ENCODE measurements around the gene GNAL. TPM values are rescaled to one million over a fixed set of nuclear protein-coding genes. Genes with fewer than 3 reads are reported as not detected.
A peak's percentile ranks its signal among the peaks of the same experiment; 100 is the strongest.

GNAL gene
- polyA plus RNA-seq, 4 donors: 2.9 to 6.1 (median 3.5) TPM

DNA sequence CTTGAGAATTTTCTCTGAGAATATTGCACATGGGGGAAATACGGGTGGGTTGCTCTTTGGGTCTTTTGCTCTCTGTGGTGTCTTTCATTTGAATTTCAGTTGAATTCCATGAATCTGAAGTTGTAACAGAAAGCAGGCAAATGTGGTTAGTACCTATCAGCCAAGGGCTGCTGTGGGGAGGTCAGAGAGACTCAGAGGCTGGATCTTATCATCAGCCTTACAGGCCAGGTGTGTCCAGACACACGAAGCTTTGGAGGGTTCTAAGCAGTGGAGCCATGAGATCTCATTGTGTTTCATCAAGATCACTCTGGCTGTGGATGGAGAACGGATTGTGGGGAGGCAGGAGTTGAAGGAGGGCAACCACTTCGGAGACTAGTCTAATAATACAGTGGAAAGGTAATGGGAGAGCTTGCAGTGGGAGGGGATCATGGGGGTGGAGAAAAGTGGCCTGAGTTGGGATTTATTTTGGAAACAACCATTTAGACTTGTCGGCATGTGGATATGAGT lies 68.1 kb downstream of the GNAL start:
- no peak for DNase-seq (ENCODE audit: low read depth in 4 of 4, low spot score in 2 of 4)

DNA sequence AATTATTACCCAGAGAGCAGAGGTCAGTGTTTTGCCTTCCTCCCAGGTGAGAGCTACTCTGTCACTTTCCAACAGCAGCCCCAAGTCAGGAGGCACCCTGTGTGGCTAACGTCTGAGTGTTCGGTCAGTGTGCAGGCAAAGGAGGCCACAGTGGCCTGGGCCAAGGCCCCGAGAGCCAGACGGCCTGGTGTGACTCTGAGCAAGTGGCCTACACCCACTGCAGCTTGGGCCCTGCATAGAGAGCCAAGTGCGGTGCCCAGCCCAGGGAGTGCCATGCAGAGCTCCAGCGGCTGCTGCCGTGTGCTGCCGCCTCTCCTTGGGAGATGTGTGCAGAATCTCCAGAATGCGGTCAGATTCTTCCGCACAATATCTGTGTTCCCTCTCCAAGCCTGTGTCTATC lies 70.4 kb downstream of the GNAL start:
- no peak for DNase-seq (ENCODE audit: low read depth in 4 of 4, low spot score in 2 of 4)

DNA sequence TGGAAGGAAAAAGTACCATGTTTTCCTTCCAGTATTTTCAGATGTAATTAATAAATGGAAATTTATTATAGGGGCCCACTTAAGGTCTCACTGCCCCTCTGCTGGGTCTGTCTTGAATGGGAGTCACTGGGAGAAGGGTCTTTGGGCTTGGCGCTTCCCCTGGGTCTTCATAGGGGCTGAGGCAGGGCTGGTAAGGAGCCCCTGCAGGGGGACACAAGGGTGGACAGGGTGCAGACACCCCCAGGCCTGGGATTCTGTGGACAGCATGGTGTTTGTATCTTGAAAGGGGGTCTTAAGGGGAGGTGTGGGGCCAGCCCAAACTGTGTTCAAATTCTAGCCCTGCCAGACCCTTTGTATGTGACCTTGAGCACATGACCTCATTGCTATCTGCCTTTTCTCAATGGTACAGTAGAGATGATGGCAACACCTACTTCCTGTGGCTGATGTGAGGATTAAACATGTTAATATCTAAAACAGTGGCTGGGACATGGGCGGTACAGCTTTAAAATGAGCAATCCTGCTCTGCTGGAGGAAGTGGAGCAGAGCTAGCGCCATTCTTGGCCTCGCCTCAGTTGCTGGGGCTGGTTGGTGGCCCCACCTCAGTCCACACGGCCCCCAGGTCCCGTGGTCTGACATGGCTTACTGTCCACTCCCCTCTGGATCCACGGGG lies 71.6 kb downstream of the GNAL start:
- DNase-seq (ENCODE audit: low read depth in 4 of 4, low spot score in 2 of 4): no peak

DNA sequence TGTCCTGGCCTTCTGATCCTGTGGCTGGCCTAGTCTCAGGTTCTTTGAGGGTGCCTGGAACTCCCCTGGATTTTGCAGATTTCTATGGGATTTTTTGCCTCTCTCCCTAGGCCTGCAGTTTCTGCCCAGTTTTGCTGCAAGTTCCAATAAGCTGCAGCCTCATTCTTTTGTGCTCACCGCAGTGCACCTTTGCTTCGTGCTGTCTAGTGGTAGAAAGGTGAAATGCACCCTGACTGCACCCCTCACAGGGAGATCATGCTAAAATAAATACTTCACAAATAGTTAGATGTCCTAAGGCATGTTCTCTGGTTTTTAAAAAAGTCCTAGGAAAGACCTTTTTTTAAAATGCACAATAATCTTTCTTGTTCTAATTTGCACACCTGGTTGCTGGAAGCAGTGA lies 72.5 kb downstream of the GNAL start:
- DNase-seq (ENCODE audit: low read depth in 4 of 4, low spot score in 2 of 4): no peak

DNA sequence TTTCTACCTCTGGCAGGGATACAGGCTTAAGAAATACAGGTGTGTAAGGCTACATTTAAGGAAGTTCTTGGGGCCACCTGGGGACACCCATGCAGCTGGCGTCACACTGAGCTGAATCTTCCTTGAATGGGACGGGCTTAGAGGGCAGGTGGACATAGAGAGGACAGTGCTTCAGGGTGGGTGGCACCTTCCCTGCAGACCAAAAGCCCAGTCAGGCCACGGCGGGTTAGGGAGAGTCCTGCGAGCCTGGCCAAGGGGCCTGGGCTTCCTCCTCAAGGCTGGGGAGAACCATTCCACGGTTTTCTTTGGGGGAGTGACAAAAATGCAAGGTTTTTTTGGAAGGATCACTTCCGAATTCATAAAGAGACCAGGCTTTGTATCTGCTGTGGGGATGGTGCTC lies 73.4 kb downstream of the GNAL start:
- no peak for DNase-seq (ENCODE audit: low read depth in 4 of 4, low spot score in 2 of 4)

DNA sequence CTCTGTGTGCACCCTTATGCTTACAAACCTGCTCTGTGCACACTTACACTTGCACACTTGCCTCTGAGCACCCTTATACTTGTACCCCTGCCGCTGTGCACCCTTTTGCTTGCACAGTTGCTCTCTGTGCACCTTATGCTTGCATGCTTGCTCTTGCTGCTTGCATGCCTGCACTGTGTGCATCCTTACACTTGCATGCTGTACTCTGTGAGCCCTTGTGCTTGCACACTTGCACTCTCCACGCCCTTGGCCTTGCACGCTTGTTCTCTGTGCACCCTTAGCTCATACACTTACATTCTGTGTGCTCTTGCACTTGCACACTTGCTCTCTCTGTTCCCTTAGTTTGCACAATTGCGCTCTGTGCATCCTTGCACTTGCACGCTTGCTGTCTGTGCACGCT lies 78.3 kb downstream of the GNAL start:
- no peak for DNase-seq (ENCODE audit: low read depth in 4 of 4, low spot score in 2 of 4)

DNA sequence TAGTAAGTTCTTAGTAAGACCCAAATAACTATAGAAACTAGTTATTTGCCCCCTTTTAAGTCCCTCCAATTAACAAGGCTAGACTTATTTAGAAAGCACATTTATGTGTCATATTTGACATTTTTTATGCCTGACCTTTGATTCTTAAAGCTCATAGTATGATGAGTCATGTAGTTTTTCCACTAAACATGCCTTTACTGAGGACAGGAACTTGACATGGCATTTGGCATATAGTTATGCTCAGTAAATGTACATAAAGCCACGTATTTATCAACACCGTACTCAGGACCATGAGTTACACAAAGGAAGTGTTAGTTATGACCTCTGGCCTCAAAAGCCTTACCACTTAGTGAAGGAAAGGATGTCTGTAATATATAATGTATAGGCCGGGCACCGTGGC lies 78.9 kb downstream of the GNAL start:
- no peak for DNase-seq (ENCODE audit: low read depth in 4 of 4, low spot score in 2 of 4)

DNA sequence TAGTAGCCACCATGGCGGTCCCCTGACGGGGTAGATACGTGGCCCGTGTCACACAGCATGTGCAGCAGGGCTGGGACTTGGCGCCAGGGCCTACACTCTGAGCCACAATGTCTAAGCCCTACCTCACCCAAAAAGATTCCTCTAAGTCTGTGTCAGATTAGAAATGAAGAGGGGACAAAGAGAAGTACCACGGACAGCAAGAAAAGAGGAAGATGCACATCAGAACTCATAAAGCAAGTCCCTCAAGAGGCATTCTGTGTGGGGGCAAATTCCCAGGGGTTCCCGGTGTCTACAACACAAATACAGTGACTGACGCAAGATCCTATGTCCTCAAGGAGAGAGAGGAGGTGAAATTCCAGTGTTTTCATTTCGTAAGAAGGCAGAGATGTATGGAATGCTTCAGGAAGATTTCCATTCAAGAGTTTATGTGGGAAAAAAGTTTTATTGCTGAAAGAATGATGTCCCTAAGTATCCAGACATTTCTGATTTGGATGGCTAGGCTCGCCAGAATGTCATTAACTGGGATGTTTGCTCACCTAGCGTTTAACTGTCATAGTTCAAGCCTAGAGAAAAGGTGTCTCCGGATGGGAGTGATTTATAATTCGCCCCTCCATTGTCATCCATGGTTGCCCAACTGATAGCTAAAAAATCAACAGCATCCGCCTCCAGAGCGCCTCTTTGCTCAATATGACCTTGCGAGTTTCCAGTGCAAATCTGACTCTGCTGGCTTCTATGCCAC lies 86.5 kb downstream of the GNAL start:
- DNase-seq (ENCODE audit: low read depth in 4 of 4, low spot score in 2 of 4): peak in 1 of 4 donors; percentile 27

DNA sequence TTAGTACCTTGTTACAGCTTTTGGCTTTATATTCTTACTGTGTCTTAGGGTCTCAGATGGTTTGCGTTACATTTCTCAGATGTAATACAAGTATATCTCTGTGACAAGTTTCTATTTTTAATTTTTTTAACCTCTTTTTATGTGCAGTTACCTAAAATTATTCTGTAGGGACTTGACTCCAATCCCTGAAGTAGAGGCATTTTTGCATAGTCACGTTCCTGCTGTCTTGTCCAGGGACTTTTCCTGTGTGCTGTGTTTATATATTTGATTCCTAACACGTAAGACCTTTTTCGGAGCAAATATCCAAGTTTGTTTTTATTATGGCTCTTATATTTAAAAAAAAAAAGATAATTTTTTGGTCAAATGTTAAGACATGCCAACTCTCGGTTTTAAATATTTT lies 91.0 kb downstream of the GNAL start:
- no peak for DNase-seq (ENCODE audit: low read depth in 4 of 4, low spot score in 2 of 4)

DNA sequence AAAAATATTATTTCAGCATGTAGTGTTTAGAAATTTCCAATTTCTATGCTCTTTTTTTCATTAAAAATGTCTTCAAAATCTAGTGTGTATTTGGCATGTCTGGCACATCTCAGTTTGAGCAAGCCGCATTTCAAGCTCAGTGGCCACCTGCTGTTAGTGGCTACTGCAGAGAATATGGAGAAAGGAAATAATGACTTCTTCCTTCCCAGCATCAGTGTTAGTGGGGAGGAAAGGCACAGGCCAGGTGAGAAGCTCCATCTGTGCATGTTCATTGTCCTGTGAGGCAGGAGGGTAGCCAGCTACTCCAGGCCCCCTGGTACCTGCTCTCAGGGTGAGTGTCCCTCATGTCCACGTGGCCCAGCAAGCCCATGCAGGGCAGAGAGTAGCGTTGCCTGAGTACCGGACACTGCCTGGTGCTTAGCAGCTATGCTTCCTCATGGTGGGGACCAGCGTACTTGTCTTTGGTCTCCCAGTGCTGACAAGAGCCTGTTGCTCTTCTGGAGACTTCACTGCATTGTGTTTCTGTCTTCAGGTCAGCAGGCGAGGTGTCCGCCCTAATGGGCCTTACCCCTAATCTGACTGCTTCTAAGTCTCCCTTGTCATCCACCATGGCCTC lies 94.8 kb downstream of the GNAL start:
- no peak for DNase-seq (ENCODE audit: low read depth in 4 of 4, low spot score in 2 of 4)

DNA sequence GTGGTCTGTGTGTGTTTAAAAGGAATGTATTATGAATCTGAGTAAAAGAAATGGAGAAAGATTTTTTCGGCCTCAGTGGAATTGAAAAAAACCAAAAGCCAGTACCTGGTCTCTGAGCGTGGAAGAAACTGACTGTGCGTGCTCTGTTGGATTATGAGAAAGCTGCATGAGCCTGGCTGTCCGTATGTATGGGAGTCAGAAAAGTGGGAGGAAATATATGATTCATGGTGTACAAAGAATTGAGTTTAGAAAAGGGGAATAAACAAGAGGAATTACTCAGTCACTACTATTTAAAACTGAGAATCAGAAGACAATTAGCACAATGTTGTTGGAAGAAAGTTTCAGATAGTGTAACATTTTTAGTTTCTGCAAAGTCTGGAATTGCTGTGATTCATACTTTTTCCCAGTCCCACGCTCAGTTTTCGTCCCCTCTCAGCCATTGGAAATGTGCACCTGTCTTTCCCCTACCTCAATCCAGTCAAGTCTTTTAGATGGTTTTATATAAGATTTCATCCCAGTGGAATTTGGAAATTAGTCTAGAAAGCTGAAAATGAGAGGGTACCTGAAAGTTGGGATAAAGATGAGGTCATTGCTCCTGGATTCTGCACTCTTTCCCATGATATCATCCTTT lies 95.7 kb downstream of the GNAL start:
- DNase-seq (ENCODE audit: low read depth in 4 of 4, low spot score in 2 of 4): no peak

DNA sequence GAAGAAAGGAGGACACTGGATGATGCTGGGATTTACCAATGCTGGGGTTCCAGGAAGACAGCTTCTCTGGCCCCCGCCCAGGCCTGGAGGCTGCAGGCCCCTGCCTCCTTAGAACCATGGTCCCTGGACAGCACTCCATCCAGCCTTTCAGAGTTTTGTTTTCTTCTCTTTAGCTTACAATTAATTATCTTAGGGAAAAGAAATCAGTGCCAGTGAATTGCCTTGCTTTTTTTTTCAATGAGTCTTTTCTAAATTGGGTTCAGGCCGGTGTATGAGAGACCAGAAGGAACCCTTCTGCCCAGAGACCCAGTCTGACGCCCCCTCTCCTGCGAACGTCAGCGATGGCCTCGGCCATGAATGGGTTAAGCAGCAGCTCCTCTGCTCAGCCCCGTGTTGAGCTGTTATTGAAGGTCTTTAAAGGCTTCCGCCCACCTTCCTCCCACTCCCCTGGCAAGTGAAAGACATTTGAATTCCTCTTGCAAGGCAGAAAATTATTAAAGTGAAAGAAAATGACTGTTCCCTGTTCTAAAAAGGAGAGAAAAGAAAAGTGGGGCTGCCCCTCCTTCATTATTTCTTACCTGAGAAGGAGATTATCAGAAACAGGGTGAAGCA lies 96.5 kb downstream of the GNAL start:
- peak in 1 of 4 donors; percentile 20 for DNase-seq (ENCODE audit: low read depth in 4 of 4, low spot score in 2 of 4)

DNA sequence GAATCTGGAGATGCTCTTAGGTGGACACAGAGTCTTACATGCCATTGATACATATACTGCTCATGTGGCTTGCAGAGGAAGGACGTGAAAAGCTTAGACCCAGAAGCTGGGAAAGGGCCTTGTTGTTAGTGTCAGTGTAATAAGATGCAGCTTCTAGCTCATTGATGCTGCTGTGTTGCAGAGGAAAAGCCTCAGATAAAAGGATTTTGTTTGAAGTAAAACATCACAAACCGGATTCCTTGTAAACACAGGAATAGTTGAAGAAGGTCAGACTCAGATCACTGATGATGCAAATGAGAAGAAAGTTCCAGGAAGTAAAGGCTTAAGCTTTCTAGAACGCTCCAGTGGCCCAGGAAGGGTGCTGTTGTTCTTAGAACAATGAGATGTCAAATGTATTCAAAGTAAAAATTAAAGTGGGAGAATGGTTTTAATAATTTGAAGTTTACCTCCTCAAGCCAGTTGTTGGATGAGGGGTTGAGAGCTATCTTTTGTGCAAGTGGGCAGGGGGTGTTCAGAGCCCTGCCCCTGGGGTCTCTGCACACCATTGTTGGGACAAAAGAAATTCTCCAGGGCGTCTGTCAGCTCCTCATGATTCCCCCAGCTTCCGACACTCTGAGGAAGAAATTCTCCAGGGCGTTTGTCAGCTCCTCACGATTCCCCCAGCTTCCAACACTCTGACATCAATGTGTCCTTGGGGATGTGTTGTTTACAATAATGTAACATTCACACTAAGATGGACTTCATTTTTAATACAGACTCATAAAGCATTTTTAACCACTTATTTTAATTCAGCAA lies 100.8 kb downstream of the GNAL start:
- DNase-seq (ENCODE audit: low read depth in 4 of 4, low spot score in 2 of 4): no peak

DNA sequence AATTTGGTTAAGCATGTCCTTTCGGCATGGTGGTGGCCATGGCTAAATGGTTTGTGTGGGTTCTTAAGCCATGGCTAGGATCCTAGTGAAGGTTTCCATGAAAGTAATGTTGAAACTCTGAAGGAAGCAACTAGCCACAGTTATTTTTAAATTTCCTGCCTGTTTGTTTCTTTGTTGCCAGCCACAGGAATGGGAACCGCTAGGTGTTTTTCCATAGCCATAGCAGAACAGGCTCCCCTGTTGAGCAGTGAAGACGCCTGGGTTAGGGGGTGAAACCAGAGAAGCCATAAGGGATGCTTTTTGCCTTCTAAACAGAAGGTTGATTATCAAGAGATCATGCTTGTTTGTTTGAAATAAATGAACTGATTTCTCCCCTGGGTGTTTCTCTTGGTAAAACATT lies 102.1 kb downstream of the GNAL start:
- no peak for DNase-seq (ENCODE audit: low read depth in 4 of 4, low spot score in 2 of 4)

DNA sequence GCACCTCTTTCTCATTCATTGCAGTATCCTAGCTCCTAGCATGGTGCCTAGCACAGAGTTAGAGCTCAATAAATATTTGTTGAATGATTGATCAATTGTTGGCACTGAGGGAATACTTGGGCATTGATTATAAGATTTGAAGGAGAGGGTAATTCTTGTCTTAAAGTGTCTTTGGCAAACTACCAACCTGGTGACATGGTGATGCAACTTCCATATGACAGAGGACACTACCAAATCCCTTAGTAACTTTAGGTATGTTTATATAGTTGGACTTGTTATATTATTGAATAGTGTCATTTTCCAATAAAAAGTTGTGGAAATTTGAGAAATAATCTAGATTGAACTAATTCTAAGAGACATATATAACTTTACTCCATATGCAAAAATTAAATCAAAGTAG lies 103.6 kb downstream of the GNAL start:
- DNase-seq (ENCODE audit: low read depth in 4 of 4, low spot score in 2 of 4): no peak

DNA sequence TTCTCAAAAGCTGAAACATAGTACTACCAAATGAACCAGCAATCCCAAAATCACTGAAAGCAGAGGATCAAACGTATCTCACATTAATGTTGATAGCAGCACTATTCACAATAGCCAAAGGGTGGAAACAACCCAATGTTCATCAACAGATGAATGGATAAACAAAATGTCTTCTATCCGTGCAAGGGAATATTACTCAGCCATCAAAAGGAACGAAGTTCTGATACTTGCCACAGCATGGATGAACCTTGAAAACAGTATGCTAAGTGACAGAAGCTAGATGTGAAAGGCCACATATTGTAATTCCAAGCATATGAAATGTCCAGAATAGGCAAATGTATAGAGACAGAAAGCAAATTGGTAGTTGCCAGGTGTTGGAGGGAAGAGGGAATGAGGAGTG lies 105.1 kb downstream of the GNAL start:
- no peak for DNase-seq (ENCODE audit: low read depth in 4 of 4, low spot score in 2 of 4)

DNA sequence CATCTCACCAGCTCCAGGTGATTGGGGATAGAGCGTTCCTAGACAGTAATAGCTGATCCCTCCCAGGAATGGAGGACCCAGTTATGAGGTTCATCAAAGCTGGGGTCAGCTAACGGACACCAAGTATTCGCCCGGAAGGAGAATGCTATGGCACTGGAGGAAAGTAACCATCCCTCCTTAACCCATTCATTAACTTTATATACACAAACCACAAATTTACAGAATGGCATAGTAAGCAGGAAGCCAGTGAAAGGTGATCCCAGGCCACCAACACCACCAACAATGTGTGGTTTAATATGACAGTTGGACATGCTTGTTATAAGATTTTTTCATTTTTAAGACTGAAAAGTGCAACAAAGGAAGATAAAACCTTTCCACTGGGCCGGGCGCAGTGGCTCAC lies 106.9 kb downstream of the GNAL start:
- no peak for DNase-seq (ENCODE audit: low read depth in 4 of 4, low spot score in 2 of 4)

DNA sequence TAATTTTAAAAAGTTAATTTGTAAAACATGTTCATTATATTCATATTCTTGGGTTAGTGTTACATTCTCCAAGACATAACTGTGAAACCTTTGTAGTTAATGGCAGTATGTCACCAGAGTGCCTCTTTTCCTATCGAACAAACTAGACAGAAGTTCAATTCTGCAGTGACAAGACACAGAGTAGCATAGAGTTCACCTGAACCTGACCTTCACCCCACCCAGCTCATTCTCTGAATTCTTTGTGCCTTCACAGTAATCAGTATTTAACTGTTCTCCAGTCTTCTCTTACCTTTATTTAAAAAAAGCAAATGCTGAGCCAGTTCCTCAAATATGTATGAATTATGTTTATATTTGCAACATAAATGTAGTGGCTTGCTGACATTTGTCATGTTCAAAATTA lies 109.2 kb downstream of the GNAL start:
- no peak for DNase-seq (ENCODE audit: low read depth in 4 of 4, low spot score in 2 of 4)

DNA sequence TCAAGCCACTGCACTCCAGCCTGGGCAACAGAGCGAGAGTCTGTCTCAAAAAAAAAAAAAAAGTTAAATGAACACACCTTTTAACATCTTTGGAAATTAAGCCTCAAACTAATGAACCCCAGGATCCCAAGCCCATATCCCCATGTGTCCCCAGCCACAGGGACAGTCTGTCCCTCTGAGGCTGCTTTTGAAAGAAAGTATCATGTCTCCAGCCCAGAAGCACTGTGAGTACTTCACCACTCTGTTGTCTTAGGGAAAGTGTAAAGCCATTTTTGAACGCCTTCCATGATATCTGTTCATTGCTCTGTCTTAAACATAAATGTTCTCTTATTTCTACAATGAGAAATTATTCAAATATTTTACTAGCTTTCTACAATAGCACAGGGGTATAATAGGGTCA lies 110.0 kb downstream of the GNAL start:
- no peak for DNase-seq (ENCODE audit: low read depth in 4 of 4, low spot score in 2 of 4)
